ENCODE results near the gene SLX4IP.

The SLX4IP gene

DNA sequence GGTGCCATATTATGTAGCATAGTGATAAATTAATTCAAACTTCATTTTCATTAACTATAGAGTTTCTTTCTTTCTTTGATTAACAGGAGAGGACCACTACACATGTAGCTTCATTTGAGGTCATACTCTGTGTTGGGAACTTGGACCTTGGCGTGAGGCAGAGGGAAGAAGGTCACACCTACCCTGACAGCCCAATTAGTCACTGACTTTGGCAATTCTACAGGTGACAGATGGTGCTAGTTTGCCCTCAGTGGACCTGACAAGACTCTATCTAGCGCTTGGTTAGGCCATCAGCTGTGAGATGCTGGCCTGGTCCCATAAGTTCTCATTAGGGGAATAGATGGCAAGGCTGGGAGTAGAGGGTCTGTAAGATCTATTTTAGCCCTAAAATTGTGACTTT, 14.2 kb downstream of the SLX4IP start:
- H3K4me3 ChIP-seq (ENCODE audit: low read depth, low read length) = no peak overlapping the region
- no peak overlapping the region for H3K9ac ChIP-seq (ENCODE audit: low read depth, low read length)
- H3K36me3 ChIP-seq (ENCODE audit: control insufficient read depth, insufficient read depth, low read length) = no peaks in the 10 kb centered on the region
- H3K9me3 ChIP-seq (ENCODE audit: control insufficient read depth, insufficient read depth, low read length) = no peaks in the 10 kb centered on the region
- peaks cover 2% of the 10 kb centered on the region for H3K4me1 ChIP-seq (ENCODE audit: control insufficient read depth, insufficient read depth, low read length)
- no peaks in the 10 kb centered on the region for H3K27me3 ChIP-seq (ENCODE audit: control insufficient read depth, insufficient read depth, low read length)

DNA sequence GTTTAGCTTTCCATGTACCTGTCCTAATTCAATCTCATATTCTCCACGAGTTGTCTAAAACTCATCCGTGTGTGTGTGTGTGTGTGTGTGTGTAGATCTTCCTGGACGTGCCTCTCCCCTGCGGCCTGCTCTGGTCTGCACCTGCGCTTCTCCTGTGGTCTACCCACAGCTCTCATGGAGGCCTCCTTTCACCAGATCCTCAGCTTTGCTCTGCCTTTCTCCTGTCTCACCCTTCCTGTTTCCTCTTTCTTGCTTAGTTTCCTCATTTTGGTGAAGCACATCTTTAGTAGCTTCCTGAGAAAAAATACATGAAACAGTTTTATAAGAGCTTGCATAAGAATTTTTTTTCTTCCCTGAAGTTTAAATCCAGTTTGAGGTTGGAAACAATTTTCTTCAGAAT, 18.1 kb downstream of the SLX4IP start:
- no peaks in the 10 kb centered on the region for H3K36me3 ChIP-seq (ENCODE audit: control insufficient read depth, insufficient read depth, low read length)
- no peak overlapping the region for H3K4me3 ChIP-seq (ENCODE audit: low read depth, low read length)
- H3K9me3 ChIP-seq (ENCODE audit: control insufficient read depth, insufficient read depth, low read length) = no peaks in the 10 kb centered on the region
- no peaks in the 10 kb centered on the region for H3K27me3 ChIP-seq (ENCODE audit: control insufficient read depth, insufficient read depth, low read length)
- peaks cover 3% of the 10 kb centered on the region for H3K4me1 ChIP-seq (ENCODE audit: control insufficient read depth, insufficient read depth, low read length)
- no peak overlapping the region for H3K9ac ChIP-seq (ENCODE audit: low read depth, low read length)

DNA sequence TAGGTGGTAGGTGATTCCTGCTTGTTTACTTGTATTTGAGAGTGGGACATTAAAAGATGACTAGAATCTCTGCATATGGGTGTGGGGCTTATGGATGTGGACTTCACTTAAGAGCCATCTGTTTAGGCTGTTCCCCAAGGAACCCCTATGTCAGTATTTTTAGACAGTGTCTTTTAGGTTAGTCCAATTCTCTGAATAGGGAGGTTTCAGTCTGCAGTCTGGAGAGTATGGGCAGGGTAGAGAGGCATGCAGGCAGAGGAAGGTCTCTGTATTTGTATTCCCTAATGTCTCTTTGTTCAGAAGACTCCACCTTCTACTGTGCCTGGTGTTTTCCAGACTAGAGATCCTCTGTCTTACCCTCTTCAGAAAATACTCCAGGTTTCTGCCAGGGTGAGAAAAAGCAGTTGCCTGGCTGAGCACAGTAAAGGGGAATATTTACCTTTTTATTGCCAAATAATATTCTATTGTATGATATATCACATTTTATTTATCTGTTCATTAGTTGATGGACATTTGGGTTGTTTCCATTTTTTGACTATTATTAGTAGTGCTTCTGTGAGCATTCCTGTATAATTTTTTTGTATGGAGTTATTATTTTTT, 19.1 kb downstream of the SLX4IP start:
- Histone ChIP-seq H3K4me1 (ENCODE audit: control insufficient read depth, insufficient read depth, low read length) (peaks cover 3% of the 10 kb centered on the region), H3K4me3 (ENCODE audit: low read depth, low read length) (no peak overlapping the region), H3K9me3 (ENCODE audit: control insufficient read depth, insufficient read depth, low read length) (no peaks in the 10 kb centered on the region), H3K27me3 (ENCODE audit: control insufficient read depth, insufficient read depth, low read length) (no peaks in the 10 kb centered on the region), H3K9ac (ENCODE audit: low read depth, low read length) (no peak overlapping the region), H3K36me3 (ENCODE audit: control insufficient read depth, insufficient read depth, low read length) (no peaks in the 10 kb centered on the region)

DNA sequence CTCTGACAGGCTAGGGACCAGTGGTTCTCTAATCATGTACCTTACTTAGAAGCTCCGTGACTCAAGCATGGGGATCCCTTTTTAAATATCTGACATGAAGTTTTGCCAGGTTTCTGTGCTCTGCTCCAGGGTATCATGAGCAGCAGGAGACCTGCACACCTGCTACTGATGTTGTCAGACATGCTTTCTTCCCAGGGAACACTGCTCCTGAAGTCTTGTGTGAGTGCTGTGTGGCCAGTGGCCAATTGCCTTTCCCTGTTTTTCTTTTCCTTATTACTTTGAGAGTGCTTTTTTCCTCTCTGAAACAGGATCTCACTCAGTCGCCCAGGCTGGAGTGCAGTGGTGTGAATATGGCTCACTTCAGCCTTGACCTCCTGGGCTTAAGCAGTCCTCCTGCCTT, 26.4 kb downstream of the SLX4IP start:
- Histone ChIP-seq H3K27me3 (ENCODE audit: control insufficient read depth, insufficient read depth, low read length) (no peaks in the 10 kb centered on the region), H3K9me3 (ENCODE audit: control insufficient read depth, insufficient read depth, low read length) (no peaks in the 10 kb centered on the region), H3K9ac (ENCODE audit: low read depth, low read length) (no peak overlapping the region), H3K4me3 (ENCODE audit: low read depth, low read length) (no peak overlapping the region), H3K4me1 (ENCODE audit: control insufficient read depth, insufficient read depth, low read length) (peaks cover 17% of the 10 kb centered on the region), H3K36me3 (ENCODE audit: control insufficient read depth, insufficient read depth, low read length) (no peaks in the 10 kb centered on the region)

DNA sequence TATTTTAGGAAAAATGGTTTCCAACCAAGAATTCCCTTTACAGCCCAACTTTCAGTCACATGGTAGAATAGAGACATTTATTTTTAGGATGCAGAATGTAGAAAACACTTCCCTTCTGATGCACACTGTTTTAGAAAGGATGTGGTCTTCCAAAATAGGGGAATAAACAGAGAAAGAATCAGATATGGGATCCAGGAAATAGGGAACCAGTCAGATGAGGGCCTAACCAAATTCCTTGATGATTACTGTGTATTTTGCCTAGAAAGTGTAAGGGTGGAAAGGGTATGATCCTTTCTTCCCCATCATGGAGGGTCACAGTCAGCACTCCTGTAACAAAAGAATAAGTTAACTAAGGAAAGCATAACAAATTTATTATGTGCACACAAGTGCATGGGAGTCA, 27.4 kb downstream of the SLX4IP start:
- H3K27me3 ChIP-seq (ENCODE audit: control insufficient read depth, insufficient read depth, low read length) = no peaks in the 10 kb centered on the region
- H3K36me3 ChIP-seq (ENCODE audit: control insufficient read depth, insufficient read depth, low read length) = no peaks in the 10 kb centered on the region
- no peaks in the 10 kb centered on the region for H3K9me3 ChIP-seq (ENCODE audit: control insufficient read depth, insufficient read depth, low read length)
- no peak overlapping the region for H3K9ac ChIP-seq (ENCODE audit: low read depth, low read length)
- H3K4me1 ChIP-seq (ENCODE audit: control insufficient read depth, insufficient read depth, low read length) = peaks cover 21% of the 10 kb centered on the region
- no peak overlapping the region for H3K4me3 ChIP-seq (ENCODE audit: low read depth, low read length)

DNA sequence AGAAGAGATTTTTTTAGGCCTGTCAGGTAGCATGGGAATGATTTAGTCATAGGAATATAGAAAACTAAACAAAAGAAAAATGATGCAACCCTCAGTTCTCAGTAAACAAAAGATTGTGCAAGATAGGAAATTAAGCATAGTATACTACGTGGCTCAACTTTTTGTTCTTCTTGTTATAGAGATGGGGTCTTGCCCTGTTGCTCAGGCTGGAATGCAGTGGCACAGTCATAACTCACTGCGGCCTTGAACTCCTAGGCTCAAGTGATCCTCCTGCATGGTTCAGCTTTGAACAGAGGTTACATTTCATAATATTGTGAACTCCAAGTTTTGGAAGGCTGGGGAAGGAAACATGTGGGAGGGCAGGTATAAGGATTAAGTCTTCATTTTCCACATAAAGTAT, 28.5 kb downstream of the SLX4IP start:
- Histone ChIP-seq H3K9ac (ENCODE audit: low read depth, low read length) (no peak overlapping the region), H3K9me3 (ENCODE audit: control insufficient read depth, insufficient read depth, low read length) (no peaks in the 10 kb centered on the region), H3K4me3 (ENCODE audit: low read depth, low read length) (no peak overlapping the region)

DNA sequence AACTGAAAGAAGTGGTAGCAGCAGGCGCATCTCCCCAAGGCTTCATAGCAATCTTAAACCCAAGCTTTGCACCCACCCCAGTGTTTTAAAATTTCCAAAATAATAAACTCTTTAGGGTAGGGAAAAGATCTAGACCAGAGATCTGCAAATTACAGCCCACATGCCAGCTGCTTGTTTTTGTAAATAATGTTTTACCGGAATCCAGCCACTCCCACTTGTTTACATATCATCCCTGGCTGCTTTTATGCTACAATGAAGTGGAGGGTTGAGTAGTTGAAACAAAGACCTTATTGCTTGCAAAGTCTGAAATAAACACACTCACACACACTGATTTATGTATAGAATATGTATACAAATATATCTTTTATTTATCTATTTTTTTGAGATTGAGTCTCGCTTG, 30.0 kb downstream of the SLX4IP start:
- H3K4me3 ChIP-seq (ENCODE audit: low read depth, low read length) = peak overlapping the region; percentile 5
- no peak overlapping the region for H3K9ac ChIP-seq (ENCODE audit: low read depth, low read length)
- H3K27me3 ChIP-seq (ENCODE audit: control insufficient read depth, insufficient read depth, low read length) = no peaks in the 10 kb centered on the region

More for the DNA sequence above, 28.5 kb downstream of the SLX4IP start:
- Histone ChIP-seq H3K4me1 (ENCODE audit: control insufficient read depth, insufficient read depth, low read length) (peaks cover 32% of the 10 kb centered on the region), H3K27me3 (ENCODE audit: control insufficient read depth, insufficient read depth, low read length) (no peaks in the 10 kb centered on the region), H3K36me3 (ENCODE audit: control insufficient read depth, insufficient read depth, low read length) (no peaks in the 10 kb centered on the region)

DNA sequence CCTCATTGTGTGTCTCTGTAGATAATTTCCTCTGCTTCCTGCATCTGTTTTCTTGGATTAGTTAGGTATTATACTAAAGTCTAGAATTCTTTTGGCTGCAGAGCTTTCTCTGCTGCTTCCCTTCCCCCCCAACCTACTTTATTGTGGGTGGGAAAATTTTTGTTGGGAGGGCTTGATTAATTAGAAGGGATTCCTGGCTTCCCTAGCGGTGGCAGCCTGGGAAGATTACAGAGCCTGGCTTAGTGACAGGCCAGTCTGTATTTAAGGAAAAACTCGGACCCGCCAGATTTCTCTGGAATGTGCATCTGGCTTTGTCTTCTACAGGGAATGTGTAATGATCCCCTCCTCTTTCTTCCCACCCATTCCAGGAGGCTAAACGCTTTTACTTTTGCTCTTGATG, 31.2 kb downstream of the SLX4IP start:
- H3K9ac ChIP-seq (ENCODE audit: low read depth, low read length) = no peak overlapping the region
- no peaks in the 10 kb centered on the region for H3K27me3 ChIP-seq (ENCODE audit: control insufficient read depth, insufficient read depth, low read length)

More for the DNA sequence above, 30.0 kb downstream of the SLX4IP start:
- Histone ChIP-seq H3K4me1 (ENCODE audit: control insufficient read depth, insufficient read depth, low read length) (peaks cover 41% of the 10 kb centered on the region), H3K9me3 (ENCODE audit: control insufficient read depth, insufficient read depth, low read length) (no peaks in the 10 kb centered on the region), H3K36me3 (ENCODE audit: control insufficient read depth, insufficient read depth, low read length) (no peaks in the 10 kb centered on the region)

DNA sequence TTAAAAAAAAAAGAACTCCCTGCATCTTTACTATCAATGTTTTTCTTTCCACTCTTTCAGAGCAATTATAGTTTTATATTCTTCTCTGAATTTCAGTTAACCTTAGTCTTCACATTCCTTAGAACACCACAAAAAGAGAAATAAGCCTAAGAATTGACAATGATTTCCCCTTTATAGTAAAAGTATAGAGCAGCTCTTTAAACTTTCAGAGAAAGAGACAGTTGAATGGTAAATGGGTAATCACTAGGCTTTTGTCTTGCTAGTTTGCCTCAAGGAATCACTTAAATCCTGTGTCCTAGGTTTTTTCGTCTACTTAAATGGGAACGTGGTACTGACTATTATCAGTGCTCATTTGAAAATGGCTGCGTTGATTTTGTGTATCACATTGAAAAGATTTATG, 31.8 kb downstream of the SLX4IP start:
- no peaks in the 10 kb centered on the region for H3K27me3 ChIP-seq (ENCODE audit: control insufficient read depth, insufficient read depth, low read length)
- H3K4me3 ChIP-seq (ENCODE audit: low read depth, low read length) = no peak overlapping the region
- no peaks in the 10 kb centered on the region for H3K9me3 ChIP-seq (ENCODE audit: control insufficient read depth, insufficient read depth, low read length)
- no peak overlapping the region for H3K9ac ChIP-seq (ENCODE audit: low read depth, low read length)
- H3K4me1 ChIP-seq (ENCODE audit: control insufficient read depth, insufficient read depth, low read length) = peaks cover 41% of the 10 kb centered on the region
- H3K36me3 ChIP-seq (ENCODE audit: control insufficient read depth, insufficient read depth, low read length) = no peaks in the 10 kb centered on the region

More for the DNA sequence above, 31.2 kb downstream of the SLX4IP start:
- peaks cover 41% of the 10 kb centered on the region for H3K4me1 ChIP-seq (ENCODE audit: control insufficient read depth, insufficient read depth, low read length)
- H3K4me3 ChIP-seq (ENCODE audit: low read depth, low read length) = no peak overlapping the region
- no peaks in the 10 kb centered on the region for H3K9me3 ChIP-seq (ENCODE audit: control insufficient read depth, insufficient read depth, low read length)
- no peaks in the 10 kb centered on the region for H3K36me3 ChIP-seq (ENCODE audit: control insufficient read depth, insufficient read depth, low read length)

DNA sequence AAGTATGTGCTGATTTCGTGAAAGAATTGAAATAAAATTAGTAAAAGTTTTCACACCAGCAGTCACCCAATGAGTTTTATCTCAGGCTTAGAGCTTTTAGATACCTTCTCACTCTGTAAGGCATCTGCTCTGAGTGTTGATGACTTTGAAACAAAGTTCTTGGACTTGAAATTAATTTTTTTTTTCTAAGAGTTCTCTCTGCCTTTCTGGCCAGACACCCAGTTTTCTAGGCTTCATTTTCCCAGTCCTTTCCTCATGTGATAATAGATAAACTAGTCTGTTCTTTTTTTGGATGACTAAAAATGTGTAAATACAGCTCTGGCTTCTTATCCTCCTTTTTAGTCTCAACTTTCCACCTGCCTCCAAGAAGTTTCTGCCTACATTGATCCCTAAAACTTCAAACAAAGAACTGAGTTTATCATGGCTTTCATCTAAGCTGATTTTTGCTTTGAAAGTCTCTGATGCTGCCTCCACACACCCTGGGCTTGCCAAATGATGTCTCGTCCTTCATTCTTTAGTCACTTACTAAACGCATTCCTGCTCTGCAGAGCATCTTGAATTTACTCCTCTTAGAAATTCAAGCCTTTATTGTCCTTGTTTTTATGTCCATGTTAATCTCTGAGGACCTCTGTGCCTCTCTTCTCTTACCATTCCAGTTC, 32.7 kb downstream of the SLX4IP start:
- Histone ChIP-seq H3K36me3 (ENCODE audit: control insufficient read depth, insufficient read depth, low read length) (no peaks in the 10 kb centered on the region), H3K4me3 (ENCODE audit: low read depth, low read length) (no peak overlapping the region), H3K4me1 (ENCODE audit: control insufficient read depth, insufficient read depth, low read length) (peaks cover 41% of the 10 kb centered on the region), H3K9me3 (ENCODE audit: control insufficient read depth, insufficient read depth, low read length) (no peaks in the 10 kb centered on the region), H3K9ac (ENCODE audit: low read depth, low read length) (no peak overlapping the region), H3K27me3 (ENCODE audit: control insufficient read depth, insufficient read depth, low read length) (no peaks in the 10 kb centered on the region)

DNA sequence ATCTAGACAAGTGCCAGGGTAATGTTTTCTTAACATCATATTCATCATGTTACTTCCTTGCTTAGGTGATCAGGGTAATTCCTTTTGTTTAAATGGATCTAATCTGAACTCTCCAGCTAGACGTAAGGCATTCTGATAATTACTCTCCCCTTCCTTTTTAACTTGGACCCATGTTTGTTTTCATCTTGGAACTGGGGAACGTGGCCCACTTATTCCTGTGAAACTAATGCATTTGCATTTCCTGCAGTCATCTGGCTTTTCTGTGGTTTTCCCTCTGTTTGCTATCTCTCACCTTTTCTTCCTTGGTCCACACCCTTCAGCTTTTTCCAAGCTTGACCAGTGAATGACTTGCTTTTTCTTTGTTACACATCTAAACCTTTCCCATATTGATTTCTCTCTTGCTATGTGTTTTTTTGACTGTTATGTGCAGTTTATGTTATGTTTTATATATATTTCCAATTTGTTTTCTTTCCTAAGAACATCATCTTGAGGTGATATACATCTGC, 33.3 kb downstream of the SLX4IP start:
- H3K27me3 ChIP-seq (ENCODE audit: control insufficient read depth, insufficient read depth, low read length) = no peaks in the 10 kb centered on the region
- no peak overlapping the region for H3K4me3 ChIP-seq (ENCODE audit: low read depth, low read length)
- no peaks in the 10 kb centered on the region for H3K9me3 ChIP-seq (ENCODE audit: control insufficient read depth, insufficient read depth, low read length)
- H3K9ac ChIP-seq (ENCODE audit: low read depth, low read length) = no peak overlapping the region
- H3K36me3 ChIP-seq (ENCODE audit: control insufficient read depth, insufficient read depth, low read length) = no peaks in the 10 kb centered on the region
- H3K4me1 ChIP-seq (ENCODE audit: control insufficient read depth, insufficient read depth, low read length) = peaks cover 41% of the 10 kb centered on the region

DNA sequence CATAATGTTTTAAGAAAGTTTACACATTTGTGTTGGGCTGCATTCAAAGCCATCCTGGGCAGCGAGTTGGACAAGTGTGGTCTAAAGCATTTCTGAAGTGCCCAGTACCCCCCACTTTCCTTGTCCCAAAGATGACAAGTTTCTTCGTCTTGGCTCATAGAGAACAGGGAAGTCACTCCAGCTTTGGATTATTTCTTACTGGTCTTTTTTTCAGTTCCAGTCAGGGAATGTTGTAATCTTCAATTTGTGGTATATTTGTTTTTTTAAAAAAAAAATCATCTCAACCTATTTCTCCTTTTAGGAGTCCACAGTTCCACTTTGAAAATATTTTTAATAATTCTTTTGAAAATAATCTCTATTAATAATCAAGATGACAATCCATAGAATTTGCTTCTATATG, 34.0 kb downstream of the SLX4IP start:
- Histone ChIP-seq H3K4me3 (ENCODE audit: low read depth, low read length) (no peak overlapping the region), H3K9ac (ENCODE audit: low read depth, low read length) (no peak overlapping the region), H3K9me3 (ENCODE audit: control insufficient read depth, insufficient read depth, low read length) (no peaks in the 10 kb centered on the region), H3K27me3 (ENCODE audit: control insufficient read depth, insufficient read depth, low read length) (no peaks in the 10 kb centered on the region), H3K4me1 (ENCODE audit: control insufficient read depth, insufficient read depth, low read length) (peaks cover 41% of the 10 kb centered on the region), H3K36me3 (ENCODE audit: control insufficient read depth, insufficient read depth, low read length) (no peaks in the 10 kb centered on the region)
